Measurements from ENCODE around the gene GMDS. TPM values are rescaled to one million over a fixed set of nuclear protein-coding genes. Genes with fewer than 3 reads are reported as not detected.

GMDS gene
- total RNA-seq, 1 donor: 23.2 TPM

DNA sequence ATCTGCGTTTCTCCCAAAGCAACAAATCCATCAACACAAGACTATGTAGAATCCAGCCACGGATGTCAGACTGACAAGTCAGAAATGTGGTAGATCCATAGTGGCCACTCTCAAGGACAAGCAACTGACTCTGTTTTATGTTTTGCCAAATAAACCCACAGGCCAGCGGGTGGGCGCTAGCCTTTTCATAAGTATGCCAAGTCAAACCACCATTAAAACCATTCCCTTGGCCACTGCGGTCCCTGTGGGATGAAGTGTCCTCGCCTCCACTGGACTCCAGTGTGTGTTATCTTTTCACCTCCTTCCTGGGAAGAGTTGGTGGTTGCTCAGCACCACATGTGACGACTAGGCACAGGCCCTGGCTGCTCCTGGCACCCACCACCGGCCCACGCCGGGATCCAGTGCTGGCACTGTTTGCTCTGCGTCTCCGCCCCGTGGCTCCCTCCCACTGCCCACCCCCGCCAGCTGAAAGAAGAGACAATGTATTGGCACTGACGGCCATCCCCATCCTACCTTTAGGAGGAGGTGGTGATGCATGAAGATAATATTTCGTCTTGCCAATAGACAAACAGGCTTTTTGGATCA, 532.3 kb downstream of the GMDS start:
- no peaks in the 10 kb centered on the region for H3K27me3 ChIP-seq (ENCODE audit: insufficient read depth, low read length)
- H3K9me3 ChIP-seq (ENCODE audit: low read depth, low read length): no peaks in the 10 kb centered on the region
- H3K4me1 ChIP-seq (ENCODE audit: insufficient read depth, low read length): no peaks in the 10 kb centered on the region
- H3K36me3 ChIP-seq (ENCODE audit: insufficient read depth, low read length): no peaks in the 10 kb centered on the region
- H3K27ac ChIP-seq (ENCODE audit: low read depth, low read length): no peak overlapping the region
- H3K4me3 ChIP-seq (ENCODE audit: insufficient read depth, low read length): no peak overlapping the region
- TF ChIP-seq, protein P1, sequence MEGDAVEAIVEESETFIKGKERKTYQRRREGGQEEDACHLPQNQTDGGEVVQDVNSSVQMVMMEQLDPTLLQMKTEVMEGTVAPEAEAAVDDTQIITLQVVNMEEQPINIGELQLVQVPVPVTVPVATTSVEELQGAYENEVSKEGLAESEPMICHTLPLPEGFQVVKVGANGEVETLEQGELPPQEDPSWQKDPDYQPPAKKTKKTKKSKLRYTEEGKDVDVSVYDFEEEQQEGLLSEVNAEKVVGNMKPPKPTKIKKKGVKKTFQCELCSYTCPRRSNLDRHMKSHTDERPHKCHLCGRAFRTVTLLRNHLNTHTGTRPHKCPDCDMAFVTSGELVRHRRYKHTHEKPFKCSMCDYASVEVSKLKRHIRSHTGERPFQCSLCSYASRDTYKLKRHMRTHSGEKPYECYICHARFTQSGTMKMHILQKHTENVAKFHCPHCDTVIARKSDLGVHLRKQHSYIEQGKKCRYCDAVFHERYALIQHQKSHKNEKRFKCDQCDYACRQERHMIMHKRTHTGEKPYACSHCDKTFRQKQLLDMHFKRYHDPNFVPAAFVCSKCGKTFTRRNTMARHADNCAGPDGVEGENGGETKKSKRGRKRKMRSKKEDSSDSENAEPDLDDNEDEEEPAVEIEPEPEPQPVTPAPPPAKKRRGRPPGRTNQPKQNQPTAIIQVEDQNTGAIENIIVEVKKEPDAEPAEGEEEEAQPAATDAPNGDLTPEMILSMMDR (IDR thresholded peaks at IDR 0.05; ENCODE audit: extremely low read depth, low read depth, low read length): no peak
- peaks cover 4% of the 10 kb centered on the region for H4K20me1 ChIP-seq (ENCODE audit: insufficient read depth, low read length)
- H3K4me2 ChIP-seq (ENCODE audit: insufficient read depth, low read length): no peak overlapping the region
- no peak for DNase-seq (ENCODE audit: insufficient read length, low spot score, missing footprints)
- peak overlapping the region; percentile 56 for H2AFZ ChIP-seq (ENCODE audit: low read length)
- no peaks in the 10 kb centered on the region for H3K79me2 ChIP-seq (ENCODE audit: insufficient read depth, low read length)

DNA sequence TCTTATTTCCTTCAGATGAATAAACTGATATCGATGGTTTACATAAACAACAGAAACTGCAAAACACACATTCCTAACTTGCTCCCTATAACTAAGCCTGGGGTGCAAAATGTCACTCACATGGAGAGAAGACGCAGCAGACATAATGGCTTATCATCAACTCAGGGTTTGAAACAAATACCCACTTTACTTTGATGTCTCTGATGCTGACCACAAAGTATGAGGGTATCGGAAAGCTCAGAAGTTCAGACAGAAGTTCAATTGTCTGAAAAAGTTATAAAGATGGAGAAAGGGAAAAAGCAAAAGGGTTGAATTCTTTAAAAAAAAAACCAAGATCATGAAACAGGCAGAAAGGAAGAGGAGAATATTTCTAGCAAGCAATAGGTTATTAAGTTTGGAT, 533.0 kb downstream of the GMDS start:
- H3K4me2 ChIP-seq (ENCODE audit: insufficient read depth, low read length): no peak overlapping the region

DNA sequence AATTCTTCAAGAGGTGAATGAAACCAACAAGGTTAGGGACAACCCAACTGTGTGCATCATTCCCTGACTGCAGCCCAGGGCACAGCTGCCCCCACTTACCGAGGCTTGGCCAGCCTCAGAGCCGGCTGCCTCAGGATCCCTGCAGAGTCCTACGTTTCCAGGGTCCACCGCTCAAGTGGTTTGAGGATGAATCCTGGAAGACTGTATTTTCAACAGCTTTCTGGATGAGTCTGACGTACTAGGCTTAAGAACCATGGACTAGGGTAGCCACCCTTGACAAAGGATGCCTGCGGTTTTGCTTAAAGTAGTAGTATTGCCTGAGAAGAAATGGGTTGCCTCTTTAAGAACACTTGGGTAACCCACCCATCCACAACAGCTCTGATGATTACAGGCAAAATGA, 534.3 kb downstream of the GMDS start:
- Histone ChIP-seq H3K4me2 (ENCODE audit: insufficient read depth, low read length) (no peak overlapping the region), H2AFZ (ENCODE audit: low read length) (no peak overlapping the region), H3K27me3 (ENCODE audit: insufficient read depth, low read length) (no peaks in the 10 kb centered on the region), H3K9me3 (ENCODE audit: low read depth, low read length) (no peaks in the 10 kb centered on the region), H4K20me1 (ENCODE audit: insufficient read depth, low read length) (peaks cover 4% of the 10 kb centered on the region), H3K4me1 (ENCODE audit: insufficient read depth, low read length) (no peaks in the 10 kb centered on the region), H3K36me3 (ENCODE audit: insufficient read depth, low read length) (no peaks in the 10 kb centered on the region), H3K4me3 (ENCODE audit: insufficient read depth, low read length) (no peak overlapping the region), H3K27ac (ENCODE audit: low read depth, low read length) (no peak overlapping the region), H3K79me2 (ENCODE audit: insufficient read depth, low read length) (no peaks in the 10 kb centered on the region)
- peak; percentile 66 for DNase-seq (ENCODE audit: insufficient read length, low spot score, missing footprints)
- TF ChIP-seq, protein P1 (IDR thresholded peaks at IDR 0.05; ENCODE audit: extremely low read depth, low read depth, low read length): no peak

More for the DNA sequence above, 533.0 kb downstream of the GMDS start:
- TF ChIP-seq, protein P1 (IDR thresholded peaks at IDR 0.05; ENCODE audit: extremely low read depth, low read depth, low read length): no peak
- Histone ChIP-seq H3K9me3 (ENCODE audit: low read depth, low read length) (no peaks in the 10 kb centered on the region), H3K4me1 (ENCODE audit: insufficient read depth, low read length) (no peaks in the 10 kb centered on the region), H3K27me3 (ENCODE audit: insufficient read depth, low read length) (no peaks in the 10 kb centered on the region), H2AFZ (ENCODE audit: low read length) (no peak overlapping the region), H3K79me2 (ENCODE audit: insufficient read depth, low read length) (no peaks in the 10 kb centered on the region), H3K27ac (ENCODE audit: low read depth, low read length) (no peak overlapping the region), H3K36me3 (ENCODE audit: insufficient read depth, low read length) (no peaks in the 10 kb centered on the region), H3K4me3 (ENCODE audit: insufficient read depth, low read length) (no peak overlapping the region), H4K20me1 (ENCODE audit: insufficient read depth, low read length) (peaks cover 4% of the 10 kb centered on the region)
- no peak for DNase-seq (ENCODE audit: insufficient read length, low spot score, missing footprints)

DNA sequence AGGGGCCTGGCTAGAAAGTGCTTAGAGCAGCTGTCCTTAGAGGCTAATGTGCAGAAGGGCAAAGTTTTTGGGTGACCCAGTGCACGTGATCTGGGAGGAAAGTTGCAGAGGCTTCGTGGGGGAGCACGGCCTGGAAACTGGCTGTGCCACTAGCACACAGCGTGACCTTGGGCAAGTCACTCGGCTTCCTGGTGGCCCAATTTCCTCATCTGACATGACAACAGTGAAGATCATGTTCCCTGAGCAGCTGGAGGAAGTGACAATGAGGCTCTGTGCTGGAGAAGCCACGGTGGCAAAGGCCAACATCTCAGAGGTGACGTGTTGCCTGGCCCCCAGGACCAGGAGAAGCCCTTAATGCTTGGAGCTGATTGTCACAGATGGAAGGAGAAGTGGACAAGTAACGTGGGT, 536.2 kb downstream of the GMDS start:
- Histone ChIP-seq H3K4me2 (ENCODE audit: insufficient read depth, low read length) (no peak overlapping the region), H2AFZ (ENCODE audit: low read length) (no peak overlapping the region), H3K27me3 (ENCODE audit: insufficient read depth, low read length) (no peaks in the 10 kb centered on the region), H3K36me3 (ENCODE audit: insufficient read depth, low read length) (no peaks in the 10 kb centered on the region), H3K9me3 (ENCODE audit: low read depth, low read length) (no peaks in the 10 kb centered on the region), H3K27ac (ENCODE audit: low read depth, low read length) (no peak overlapping the region), H3K4me1 (ENCODE audit: insufficient read depth, low read length) (no peaks in the 10 kb centered on the region), H3K79me2 (ENCODE audit: insufficient read depth, low read length) (no peaks in the 10 kb centered on the region), H4K20me1 (ENCODE audit: insufficient read depth, low read length) (peaks cover 4% of the 10 kb centered on the region), H3K4me3 (ENCODE audit: insufficient read depth, low read length) (no peak overlapping the region)
- peak; percentile 34 for DNase-seq (ENCODE audit: insufficient read length, low spot score, missing footprints)
- TF ChIP-seq, protein P1 (IDR thresholded peaks at IDR 0.05; ENCODE audit: extremely low read depth, low read depth, low read length): no peak
